GM03348 (cell line): Measurements from ENCODE around the gene ZNF749.

ENCODE experiments used
- DNase-seq: peaks from one replicate; pipeline ENCODE4 v3.0.0; 2012; ENCODE audit warnings: low spot score

ZNF749 gene

GRCh38 chr19:57435062-57435978 is at the start of gene ZNF749:
Gene ZNF749 (plus strand): TSS chr19:57435325. CDS start chr19:57435579, 254 bp downstream.
- peak; percentile 98 for DNase-seq

GRCh38 chr19:57389194-57389729 is 45.9 kb upstream of the ZNF749 start:
- DNase-seq = no peak

- DNase-seq = peak; percentile 97
These were observed 45.2 kb upstream of the ZNF749 start, which contains the start of gene ZNF548 for GRCh38 chr19:57389730-57390598. Gene ZNF548 (plus strand): TSS chr19:57389854. CDS start chr19:57390100, 246 bp downstream.

GRCh38 chr19:57395710-57396109 is 39.4 kb upstream of the ZNF749 start:
- no peak for DNase-seq

GRCh38 chr19:57398868-57399267 is 36.3 kb upstream of the ZNF749 start:
- DNase-seq = no peak

GRCh38 chr19:57403737-57404563 is 31.2 kb upstream of the ZNF749 start:
- DNase-seq = no peak

GRCh38 chr19:57406516-57407123 is 28.5 kb upstream of the ZNF749 start:
- peak; percentile 80 for DNase-seq

- peak; percentile 96 for DNase-seq
These were observed 24.1 kb upstream of the ZNF749 start, which contains the start of gene ZNF17 for GRCh38 chr19:57410877-57411671. Gene ZNF17 (plus strand): TSS chr19:57411161. CDS start chr19:57413616, 2,455 bp downstream.

GRCh38 chr19:57419439-57419838 is 15.7 kb upstream of the ZNF749 start:
- no peak for DNase-seq

GRCh38 chr19:57421037-57421436 is 14.1 kb upstream of the ZNF749 start:
- DNase-seq = no peak

- DNase-seq = peak; percentile 16
These were observed 601 bp upstream of the ZNF749 start for GRCh38 chr19:57434386-57435061.

- no peak for DNase-seq
These were observed 1.3 kb downstream of the ZNF749 start for GRCh38 chr19:57436417-57436816.

- no peak for DNase-seq
These were observed 2.8 kb downstream of the ZNF749 start for GRCh38 chr19:57437931-57438330.

GRCh38 chr19:57438925-57439324 is 3.8 kb downstream of the ZNF749 start:
- DNase-seq = no peak

- no peak for DNase-seq
These were observed 7.0 kb downstream of the ZNF749 start for GRCh38 chr19:57441979-57442752.

- DNase-seq = no peak
These were observed 8.1 kb downstream of the ZNF749 start for GRCh38 chr19:57443121-57443696.

- DNase-seq = no peak
These were observed 17.2 kb downstream of the ZNF749 start for GRCh38 chr19:57452307-57452706.

GRCh38 chr19:57465680-57466381 is 30.7 kb downstream of the ZNF749 start:
- no peak for DNase-seq
